ENCODE measurements around the gene KANSL1. TPM values are rescaled to one million over a fixed set of nuclear protein-coding genes. Genes with fewer than 3 reads are reported as not detected.

Gene KANSL1
- total and polyA plus RNA-seq, 12 donors = 23.2 to 81.2 (median 58.0) TPM

DNA sequence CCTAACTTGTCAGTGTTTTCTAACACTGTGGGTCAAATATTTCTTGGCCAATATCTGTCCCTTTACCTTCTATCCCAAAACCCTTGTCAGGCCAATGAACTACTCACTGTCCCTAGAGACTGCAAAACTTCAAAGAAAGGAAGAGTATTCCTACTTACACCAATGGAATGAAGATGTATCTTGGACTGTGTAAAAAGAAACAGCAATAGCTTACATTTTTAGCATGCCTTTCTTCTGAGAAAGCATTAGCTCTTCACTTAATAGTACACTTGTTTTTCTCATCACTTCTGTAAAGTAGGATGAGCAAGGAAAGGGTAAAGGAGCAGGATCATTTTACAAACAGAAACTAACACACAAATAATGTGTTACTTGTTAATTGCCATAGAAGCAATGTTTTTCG is 120.2 kb downstream of the KANSL1 start:
- H3K27ac ChIP-seq = no peak overlapping the region
- TF ChIP-seq POLR2A (IDR thresholded peaks at IDR 0.05) (no peak), CTCF (IDR thresholded peaks at IDR 0.05) (no peak)
- no peak for DNase-seq
- peaks cover 0 to 5% of the 10 kb centered on the region in 2 donors for H3K36me3 ChIP-seq (replicated peaks in 1 of 2)
- WGBS, 4 donors = 88 to 94% (median 92%) methylated on average over 1 of the region's 1 CpG
- H3K4me1 ChIP-seq (replicated peaks in 1 of 2) = peaks cover 0 to 13% of the 10 kb centered on the region in 2 donors
- no peaks in the 10 kb centered on the region for H3K9me3 ChIP-seq (replicated peaks in 1 of 3)
- intact Hi-C loops (cut with DNase I) = loop anchor here in 1 of 2 donors (10.0 kb wide), 1 partner anchor 112 kb away; no protein-coding TSS in a partner anchor
- no peak overlapping the region for H3K4me3 ChIP-seq
- H3K27me3 ChIP-seq = no peaks in the 10 kb centered on the region

GRCh38 chr17:46071796-46072195 is 121.4 kb downstream of the KANSL1 start:
- no peak overlapping the region for H3K4me3 ChIP-seq
- 74 to 87% (median 85%) methylated on average over 5 of the region's 5 CpGs for WGBS, 4 donors

GRCh38 chr17:46064460-46064859 is 128.8 kb downstream of the KANSL1 start:
- Histone ChIP-seq H3K9me3 (replicated peaks in 1 of 3) (no peaks in the 10 kb centered on the region), H3K36me3 (replicated peaks in 1 of 2) (peaks cover 0 to 32% of the 10 kb centered on the region in 2 donors), H3K4me3 (no peak overlapping the region), H3K27me3 (no peaks in the 10 kb centered on the region), H3K27ac (no peak overlapping the region), H3K4me1 (replicated peaks in 1 of 2) (peaks cover 4 to 17% of the 10 kb centered on the region in 2 donors)
- no peak for DNase-seq
- WGBS, 4 donors = 96 to 98% (median 97%) methylated on average over 1 of the region's 1 CpG
- no peak for TF ChIP-seq CTCF (IDR thresholded peaks at IDR 0.05)
- TF ChIP-seq POLR2A (IDR thresholded peaks at IDR 0.05) = no peak
- intact Hi-C loops (cut with DNase I) = loop anchor here in 1 of 2 donors (10.0 kb wide), 1 partner anchor 50 kb away; no protein-coding TSS in a partner anchor

More at GRCh38 chr17:46071796-46072195, 121.4 kb downstream of the KANSL1 start:
- DNase-seq = no peak
- intact Hi-C loops (cut with DNase I) = loop anchor here in 1 of 2 donors (10.0 kb wide), 1 partner anchor 113 kb away; no protein-coding TSS in a partner anchor
- TF ChIP-seq CTCF (IDR thresholded peaks at IDR 0.05) (no peak), POLR2A (IDR thresholded peaks at IDR 0.05) (no peak)
- no peak overlapping the region for H3K27ac ChIP-seq
- H3K36me3 ChIP-seq (replicated peaks in 1 of 2) = peaks cover 0 to 14% of the 10 kb centered on the region in 2 donors
- H3K27me3 ChIP-seq = no peaks in the 10 kb centered on the region
- peaks cover 0 to 13% of the 10 kb centered on the region in 2 donors for H3K4me1 ChIP-seq (replicated peaks in 1 of 2)
- no peaks in the 10 kb centered on the region for H3K9me3 ChIP-seq (replicated peaks in 1 of 3)

GRCh38 chr17:46063241-46063640 is 130.0 kb downstream of the KANSL1 start:
- no peaks in the 10 kb centered on the region for H3K9me3 ChIP-seq (replicated peaks in 1 of 3)
- peaks cover 4 to 21% of the 10 kb centered on the region in 2 donors for H3K4me1 ChIP-seq (replicated peaks in 1 of 2)
- DNase-seq = no peak
- no peak overlapping the region for H3K4me3 ChIP-seq
- H3K27me3 ChIP-seq = no peaks in the 10 kb centered on the region
- WGBS, 4 donors = 35 to 55% (median 42%) methylated on average over 2 of the region's 2 CpGs
- intact Hi-C loops (cut with DNase I) = loop anchor here in 1 of 2 donors (10.0 kb wide), 1 partner anchor 52 kb away; no protein-coding TSS in a partner anchor
- TF ChIP-seq POLR2A (IDR thresholded peaks at IDR 0.05) (no peak), CTCF (IDR thresholded peaks at IDR 0.05) (no peak)
- no peak overlapping the region for H3K27ac ChIP-seq
- peaks cover 0 to 35% of the 10 kb centered on the region in 2 donors for H3K36me3 ChIP-seq (replicated peaks in 1 of 2)
